ENCODE measurements around the gene DICER1.

DICER1 gene

GRCh38 chr14:95198320-95198719, 41.0 kb upstream of the DICER1 start:
- TF ChIP-seq CTCF (IDR thresholded peaks at IDR 0.05): no peak
- TF ChIP-seq ZFX (IDR thresholded peaks at IDR 0.05; ENCODE audit: borderline replicate concordance): no peak
- H3K27ac ChIP-seq: no peak overlapping the region

DNA sequence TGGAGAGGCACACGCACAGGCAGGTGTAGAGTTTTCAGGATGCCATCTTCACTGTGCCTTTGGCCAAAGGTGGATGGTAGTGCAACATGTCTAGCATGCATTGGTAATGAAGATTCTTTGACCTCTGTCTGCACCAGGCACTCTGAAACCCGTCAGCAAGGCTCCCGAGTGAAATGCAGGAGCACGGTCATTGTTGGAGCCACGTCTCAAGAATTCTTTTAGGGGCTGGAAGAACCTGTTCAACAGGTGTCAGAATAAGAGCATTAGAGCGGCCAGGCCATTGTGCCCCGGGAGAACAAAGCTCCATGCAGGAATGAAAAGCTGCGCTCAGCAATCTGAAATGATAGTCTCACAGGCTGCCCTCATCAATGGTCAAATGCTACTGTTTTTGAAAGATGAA, 40.2 kb upstream of the DICER1 start:
- TF ChIP-seq ZFX (IDR thresholded peaks at IDR 0.05; ENCODE audit: borderline replicate concordance) (no peak), CTCF (IDR thresholded peaks at IDR 0.05) (no peak)
- H3K27ac ChIP-seq: no peak overlapping the region

GRCh38 chr14:95196826-95197545, 39.7 kb upstream of the DICER1 start:
- H3K27ac ChIP-seq: no peak overlapping the region
- TF ChIP-seq CTCF (IDR thresholded peaks at IDR 0.05): no peak
- no peak for TF ChIP-seq ZFX (IDR thresholded peaks at IDR 0.05; ENCODE audit: borderline replicate concordance)

DNA sequence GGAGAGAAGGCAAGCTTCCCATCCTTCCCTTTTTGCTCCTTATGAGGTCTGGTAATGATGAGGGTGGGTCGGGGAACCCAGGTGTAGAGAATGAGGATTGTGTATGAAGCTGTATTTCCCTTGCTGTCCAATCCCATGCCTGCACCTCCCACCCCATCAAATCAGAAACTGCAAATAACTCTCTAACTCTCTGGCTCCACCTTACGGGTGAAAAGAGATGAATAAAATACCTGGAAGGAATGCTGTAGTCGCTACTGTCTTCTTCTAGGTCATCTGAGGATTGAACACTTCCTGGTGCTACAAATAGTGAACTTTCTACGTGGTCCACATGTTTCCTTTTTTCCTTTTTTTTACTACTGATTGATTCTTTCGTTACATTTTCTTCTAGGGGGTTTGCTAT, 38.9 kb upstream of the DICER1 start:
- no peak overlapping the region for H3K27ac ChIP-seq
- TF ChIP-seq CTCF (IDR thresholded peaks at IDR 0.05) (no peak), ZFX (IDR thresholded peaks at IDR 0.05; ENCODE audit: borderline replicate concordance) (no peak)

DNA sequence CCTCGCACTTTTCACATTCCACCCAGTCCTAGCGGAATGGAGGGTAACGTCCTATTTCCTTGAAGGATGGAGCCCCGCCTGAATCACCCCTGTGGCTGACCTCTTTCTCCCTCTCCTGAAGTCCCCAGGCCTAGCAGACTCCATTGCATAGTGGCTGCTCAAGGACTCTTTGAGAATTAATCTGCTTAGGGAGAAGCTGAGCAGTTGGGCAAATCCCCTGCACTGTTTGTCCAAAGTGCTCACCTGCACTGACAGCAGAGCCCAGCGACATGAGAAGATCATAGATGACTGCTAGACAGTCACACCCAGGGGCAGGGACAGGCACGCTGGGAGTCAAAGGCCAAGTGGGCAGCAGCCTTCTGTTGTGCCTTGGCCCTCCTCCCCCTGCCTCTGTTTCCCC, 37.7 kb upstream of the DICER1 start:
- TF ChIP-seq CTCF (IDR thresholded peaks at IDR 0.05) (no peak), ZFX (IDR thresholded peaks at IDR 0.05; ENCODE audit: borderline replicate concordance) (no peak)
- no peak overlapping the region for H3K27ac ChIP-seq

GRCh38 chr14:95193081-95193480, 35.8 kb upstream of the DICER1 start:
- H3K27ac ChIP-seq: no peak overlapping the region
- TF ChIP-seq ZFX (IDR thresholded peaks at IDR 0.05; ENCODE audit: borderline replicate concordance): no peak
- no peak for TF ChIP-seq CTCF (IDR thresholded peaks at IDR 0.05)

DNA sequence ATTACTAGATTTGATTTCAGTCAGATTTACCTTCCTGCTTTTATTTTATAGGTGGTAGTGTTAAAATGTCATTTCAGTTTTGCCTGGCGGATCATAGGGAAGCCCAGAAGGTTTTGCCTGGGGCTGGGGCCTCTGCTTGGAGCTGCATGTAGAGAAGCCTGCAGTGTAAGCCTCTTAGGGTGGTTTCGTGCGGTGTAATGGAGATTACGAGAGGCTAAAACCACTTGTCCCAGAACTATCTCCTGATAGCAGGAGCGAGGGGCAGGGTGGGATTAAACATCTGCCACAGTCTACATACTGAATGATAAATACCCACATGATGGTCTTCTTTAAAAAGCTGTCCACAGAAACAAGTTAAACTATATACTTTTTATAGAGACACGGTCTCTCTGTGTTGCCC, 35.0 kb upstream of the DICER1 start:
- TF ChIP-seq CTCF (IDR thresholded peaks at IDR 0.05) (no peak), ZFX (IDR thresholded peaks at IDR 0.05; ENCODE audit: borderline replicate concordance) (no peak)
- no peak overlapping the region for H3K27ac ChIP-seq
